NB4 (cell line): Measurements from ENCODE around the gene RIPOR3.

ENCODE experiments used
- POLR2A ChIP-seq: IDR thresholded peaks from 2 replicates; pipeline ENCODE4 v1.6.1; 2011; ENCODE audit warnings: mild to moderate bottlenecking; ENCODE audit not compliant: insufficient read length; ENCODE audit errors: extremely low read depth
- TF ChIP-seq, protein P1 (sequence below): IDR thresholded peaks from one replicate; pipeline ENCODE4 v1.5.1; 2012; ENCODE audit warnings: low read depth, low read length
- TF ChIP-seq, protein P2 (sequence below): IDR thresholded peaks from 2 replicates; pipeline ENCODE4 v1.6.1; 2011; ENCODE audit warnings: low read depth, low read length

DNA sequence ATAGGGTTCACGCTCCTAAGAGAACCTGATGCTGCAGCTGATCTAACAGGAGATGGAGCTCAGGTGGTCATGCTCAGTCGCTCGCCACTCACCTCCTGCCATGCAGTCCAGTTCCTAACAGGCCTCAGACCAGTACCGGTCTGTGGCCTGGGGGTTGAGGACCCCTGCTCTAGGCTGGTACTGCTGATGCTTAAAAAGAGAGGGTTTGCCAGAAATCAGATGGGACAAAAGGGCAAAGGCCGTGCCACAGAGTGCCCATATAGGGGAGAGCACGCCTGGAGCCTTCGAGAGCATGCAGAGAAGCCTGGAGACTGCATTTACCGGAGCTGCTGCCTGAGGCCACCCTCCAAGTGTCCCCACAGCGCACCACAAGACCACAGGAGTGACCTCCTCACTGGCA, 105.7 kb downstream of the RIPOR3 start:
- TF ChIP-seq, protein P1, sequence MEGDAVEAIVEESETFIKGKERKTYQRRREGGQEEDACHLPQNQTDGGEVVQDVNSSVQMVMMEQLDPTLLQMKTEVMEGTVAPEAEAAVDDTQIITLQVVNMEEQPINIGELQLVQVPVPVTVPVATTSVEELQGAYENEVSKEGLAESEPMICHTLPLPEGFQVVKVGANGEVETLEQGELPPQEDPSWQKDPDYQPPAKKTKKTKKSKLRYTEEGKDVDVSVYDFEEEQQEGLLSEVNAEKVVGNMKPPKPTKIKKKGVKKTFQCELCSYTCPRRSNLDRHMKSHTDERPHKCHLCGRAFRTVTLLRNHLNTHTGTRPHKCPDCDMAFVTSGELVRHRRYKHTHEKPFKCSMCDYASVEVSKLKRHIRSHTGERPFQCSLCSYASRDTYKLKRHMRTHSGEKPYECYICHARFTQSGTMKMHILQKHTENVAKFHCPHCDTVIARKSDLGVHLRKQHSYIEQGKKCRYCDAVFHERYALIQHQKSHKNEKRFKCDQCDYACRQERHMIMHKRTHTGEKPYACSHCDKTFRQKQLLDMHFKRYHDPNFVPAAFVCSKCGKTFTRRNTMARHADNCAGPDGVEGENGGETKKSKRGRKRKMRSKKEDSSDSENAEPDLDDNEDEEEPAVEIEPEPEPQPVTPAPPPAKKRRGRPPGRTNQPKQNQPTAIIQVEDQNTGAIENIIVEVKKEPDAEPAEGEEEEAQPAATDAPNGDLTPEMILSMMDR, result no peak
- TF ChIP-seq POLR2A, result no peak
- TF ChIP-seq, protein P2, sequence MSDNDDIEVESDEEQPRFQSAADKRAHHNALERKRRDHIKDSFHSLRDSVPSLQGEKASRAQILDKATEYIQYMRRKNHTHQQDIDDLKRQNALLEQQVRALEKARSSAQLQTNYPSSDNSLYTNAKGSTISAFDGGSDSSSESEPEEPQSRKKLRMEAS, result no peak
